Mesenchymal stem cell (in vitro differentiated cells and primary cell): ENCODE measurements around the gene SLC16A7. TPM values are rescaled to one million over a fixed set of nuclear protein-coding genes. Genes with fewer than 3 reads are reported as not detected.
A peak's percentile ranks its signal among the peaks of the same experiment; 100 is the strongest.

Experiments used
- DNase-seq: peaks from one replicate; pipeline ENCODE4 v3.0.0-alpha.2; 2013
- H2AFZ ChIP-seq: one replicate; pipeline ENCODE4 v1.6.1; 2013; ENCODE audit warnings: low read depth, mild to moderate bottlenecking, control low read depth, inconsistent platforms, low read length, moderate library complexity
- H2AK5ac ChIP-seq: 2 replicates; pipeline ENCODE4 v1.6.1; 2013; ENCODE audit warnings: low read length, moderate library complexity, mild to moderate bottlenecking, inconsistent platforms; ENCODE audit not compliant: severe bottlenecking
- H2BK120ac ChIP-seq: one replicate; pipeline ENCODE4 v1.6.1; 2013; ENCODE audit warnings: low read depth, mild to moderate bottlenecking, inconsistent platforms, low read length, moderate library complexity
- H2BK12ac ChIP-seq, 2 experiments: one replicate each; pipeline ENCODE4 v1.6.1; 2013; ENCODE audit warnings: inconsistent platforms in 2 of 2, low read length in 2 of 2, mild to moderate bottlenecking in 2 of 2, moderate library complexity in 2 of 2, control low read depth in 1 of 2
- H2BK15ac ChIP-seq: one replicate; pipeline ENCODE4 v1.6.1; 2013; ENCODE audit warnings: mild to moderate bottlenecking, low read depth, inconsistent platforms; ENCODE audit not compliant: poor library complexity, severe bottlenecking
- H2BK5ac ChIP-seq: 2 replicates; pipeline ENCODE4 v1.6.1; 2013; ENCODE audit warnings: low read depth, mild to moderate bottlenecking, low read length, control low read depth, inconsistent platforms; ENCODE audit not compliant: poor library complexity, severe bottlenecking
- H3K14ac ChIP-seq, 2 experiments: one replicate each; pipeline ENCODE4 v1.6.1; 2013; ENCODE audit warnings: inconsistent platforms in 2 of 2, low read length in 2 of 2, control low read depth in 1 of 2, mild to moderate bottlenecking in 1 of 2, moderate library complexity in 1 of 2
- H3K18ac ChIP-seq, 2 experiments: one replicate each; pipeline ENCODE4 v1.6.1; 2013; ENCODE audit warnings: inconsistent platforms in 2 of 2, low read length in 2 of 2, control low read depth in 1 of 2, low read depth in 1 of 2, mild to moderate bottlenecking in 1 of 2
- H3K23ac ChIP-seq, 2 experiments: one replicate each; pipeline ENCODE4 v1.6.1; 2013; ENCODE audit warnings: inconsistent platforms in 2 of 2, low read length in 2 of 2, mild to moderate bottlenecking in 2 of 2, moderate library complexity in 2 of 2, control low read depth in 1 of 2
- H3K27ac ChIP-seq: 2 replicates; pipeline ENCODE4 v1.5.1; 2013; ENCODE audit warnings: mild to moderate bottlenecking, moderate library complexity, low read length, control low read depth, inconsistent platforms; ENCODE audit not compliant: poor library complexity, severe bottlenecking
- H3K27me3 ChIP-seq, 2 experiments: 2 replicates each; pipeline versions ENCODE4 v1.6.1 to v1.7.0; 2013; ENCODE audit warnings: low read length in 2 of 2, mild to moderate bottlenecking in 2 of 2, moderate library complexity in 2 of 2, control low read depth in 1 of 2, inconsistent platforms in 1 of 2; ENCODE audit not compliant: control insufficient read depth in 1 of 2, insufficient read depth in 1 of 2
- H3K36me3 ChIP-seq, 2 experiments: 2 replicates each; pipeline versions ENCODE4 v1.6.1 to v1.7.0; 2013; ENCODE audit warnings: low read length in 2 of 2, control low read depth in 1 of 2, inconsistent platforms in 1 of 2, low read depth in 1 of 2, mild to moderate bottlenecking in 1 of 2; ENCODE audit not compliant: insufficient read depth in 2 of 2, control insufficient read depth in 1 of 2
- H3K4ac ChIP-seq, 2 experiments: one replicate each; pipeline ENCODE4 v1.6.1; 2013; ENCODE audit warnings: inconsistent platforms in 2 of 2, low read length in 2 of 2, mild to moderate bottlenecking in 2 of 2, moderate library complexity in 2 of 2, control low read depth in 1 of 2, low read depth in 1 of 2
- H3K4me1 ChIP-seq: 2 replicates; pipeline ENCODE4 v1.6.1; 2013; ENCODE audit warnings: low read depth, low read length, control low read depth; ENCODE audit not compliant: control insufficient read depth, insufficient read depth
- H3K4me2 ChIP-seq: 2 replicates; pipeline ENCODE4 v1.6.1; 2013; ENCODE audit warnings: low read length, mild to moderate bottlenecking, inconsistent platforms; ENCODE audit not compliant: poor library complexity, severe bottlenecking
- H3K4me3 ChIP-seq, 2 experiments: 2 replicates each; pipeline versions ENCODE4 v1.5.1 to v1.7.0; 2013; ENCODE audit warnings: low read length in 2 of 2, mild to moderate bottlenecking in 2 of 2, control low read depth in 1 of 2, low read depth in 1 of 2; ENCODE audit not compliant: insufficient read depth in 1 of 2
- H3K79me1 ChIP-seq: replicated peaks from 2 replicates; pipeline ENCODE4 v1.6.1; 2013; ENCODE audit warnings: mild to moderate bottlenecking, control low read depth, low read length, inconsistent platforms; ENCODE audit not compliant: poor library complexity, severe bottlenecking
- H3K9ac ChIP-seq: 2 replicates; pipeline ENCODE4 v1.7.0; 2013; ENCODE audit warnings: mild to moderate bottlenecking, low read length, moderate library complexity
- H3K9me3 ChIP-seq: 2 replicates; pipeline ENCODE4 v1.7.0; 2013; ENCODE audit warnings: mild to moderate bottlenecking, low read length; ENCODE audit not compliant: control insufficient read depth
- H4K8ac ChIP-seq: one replicate; pipeline ENCODE4 v1.6.1; 2013; ENCODE audit warnings: inconsistent platforms, mild to moderate bottlenecking, low read length, moderate library complexity
- H4K91ac ChIP-seq: one replicate; pipeline ENCODE4 v1.6.1; 2013; ENCODE audit warnings: mild to moderate bottlenecking, low read length, inconsistent platforms
- WGBS: methylation state at CpG from one replicate; pipeline ENCODE4 v1.1.7; 2013; ENCODE audit warnings: mixed read lengths; 5-methylcytosine and 5-hydroxymethylcytosine counted together
- polyA plus RNA-seq, 2 experiments: library from polyadenylated mRNA; stranded (reverse); fragments of 200-250 nt; gene quantifications; one replicate each; pipeline ENCODE4 v1.2.3, GENCODE V29; 2013

Gene SLC16A7
- 3.7 TPM for polyA plus RNA-seq (2013, experiment 1 of 2)
- 4.1 TPM for polyA plus RNA-seq (2013, experiment 2 of 2)

DNA sequence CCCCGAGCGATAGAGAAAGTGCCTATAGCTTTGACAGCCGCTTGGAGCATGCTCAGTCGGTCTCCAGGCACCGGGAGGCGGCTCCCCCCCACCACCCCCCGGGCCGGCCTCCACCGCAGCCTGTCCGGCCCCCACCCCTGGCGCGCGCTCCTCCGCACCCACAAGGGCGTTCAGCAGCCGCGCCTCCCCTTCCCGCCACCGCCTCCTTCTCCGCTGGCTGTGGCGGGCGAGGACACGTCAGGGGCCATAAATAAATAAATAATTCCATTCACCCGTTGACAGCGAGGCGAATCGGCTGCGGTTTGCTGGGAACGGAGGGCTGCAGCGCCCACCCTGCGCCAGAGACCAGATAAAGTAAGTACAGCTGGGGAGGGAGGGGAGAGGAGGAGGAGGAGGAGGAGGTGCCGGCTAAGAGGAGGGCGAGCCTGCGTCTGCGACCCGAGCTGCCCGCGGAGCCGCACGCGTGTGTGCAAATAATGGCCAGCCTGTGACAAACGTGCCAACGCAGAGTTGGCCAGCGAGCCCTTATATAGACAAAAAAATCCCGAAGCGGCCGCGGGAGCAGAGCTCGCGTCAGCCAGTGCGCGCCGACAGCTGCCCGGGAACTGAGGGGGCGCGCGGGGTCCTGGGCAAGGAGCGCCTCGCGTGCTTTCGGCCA, at the start of gene SLC16A7:
SLC16A7 (plus strand) TSS at position 147 of the 658 bp plus-strand sequence. CDS start 108,773 bp downstream, outside the sequence.
- H4K91ac ChIP-seq: peak within 1 kb of the TSS; percentile 94
- H3K4me3 ChIP-seq: peak within 1 kb of the TSS; percentile 75 to 87
- peak within 1 kb of the TSS; percentile 95 for H3K9ac ChIP-seq
- peak within 1 kb of the TSS; percentile 91 for H4K8ac ChIP-seq
- H2BK120ac ChIP-seq: peak within 1 kb of the TSS; percentile 52
- H2AFZ ChIP-seq: peak within 1 kb of the TSS; percentile 97
- H3K79me1 ChIP-seq: peaks cover 5% of the 10 kb centered on the region
- peak within 1 kb of the TSS; percentile 24 to 79 for H3K4ac ChIP-seq
- no peaks in the 10 kb centered on the region for H3K27me3 ChIP-seq
- H3K27ac ChIP-seq: peak within 1 kb of the TSS; percentile 81
- peaks cover 3% of the 10 kb centered on the region for H3K4me1 ChIP-seq
- 1% methylated on average over 48 of the region's 61 CpGs for WGBS
- no peak within 1 kb of the TSS for H2AK5ac ChIP-seq
- peak within 1 kb of the TSS; percentile 86 to 90 for H2BK12ac ChIP-seq
- peak; percentile 92 for DNase-seq
- peaks cover 0 to 8% of the 10 kb centered on the region in 2 experiments for H3K36me3 ChIP-seq
- H3K18ac ChIP-seq: peak within 1 kb of the TSS; percentile 81 to 94
- H2BK5ac ChIP-seq: peak within 1 kb of the TSS; percentile 88
- peak within 1 kb of the TSS in 1 of 2 experiments; percentile 67 for H3K23ac ChIP-seq
- no peaks in the 10 kb centered on the region for H3K9me3 ChIP-seq
- H2BK15ac ChIP-seq: peak within 1 kb of the TSS; percentile 82
- H3K14ac ChIP-seq: peak within 1 kb of the TSS in 1 of 2 experiments; percentile 44
- peak within 1 kb of the TSS; percentile 99 for H3K4me2 ChIP-seq

- 67% methylated on average over 3 of the region's 3 CpGs for WGBS
- H3K4me1 ChIP-seq: no peaks in the 10 kb centered on the region
Observed at GRCh38 chr12:59548930-59549329, 46.9 kb upstream of the SLC16A7 start.

GRCh38 chr12:59559696-59560095, 36.1 kb upstream of the SLC16A7 start:
- H2BK120ac ChIP-seq: no peak overlapping the region
- H2BK5ac ChIP-seq: no peak overlapping the region
- no peak overlapping the region for H2AFZ ChIP-seq
- H3K23ac ChIP-seq: no peak overlapping the region
- no peak overlapping the region for H3K4ac ChIP-seq
- no peak overlapping the region for H2AK5ac ChIP-seq
- no peak overlapping the region for H3K14ac ChIP-seq
- H4K8ac ChIP-seq: no peak overlapping the region
- no peak overlapping the region for H3K4me3 ChIP-seq
- no peak overlapping the region for H2BK15ac ChIP-seq
- no peaks in the 10 kb centered on the region for H3K4me1 ChIP-seq
- no peak overlapping the region for H2BK12ac ChIP-seq
- no peak overlapping the region for H3K27ac ChIP-seq
- no peaks in the 10 kb centered on the region for H3K79me1 ChIP-seq
- no peak overlapping the region for H3K18ac ChIP-seq
- H3K9me3 ChIP-seq: peaks cover 6% of the 10 kb centered on the region
- 60% methylated on average over 1 of the region's 2 CpGs for WGBS
- H3K9ac ChIP-seq: no peak overlapping the region
- H3K27me3 ChIP-seq: no peaks in the 10 kb centered on the region
- H4K91ac ChIP-seq: no peak overlapping the region
- H3K4me2 ChIP-seq: no peak overlapping the region
- H3K36me3 ChIP-seq: no peaks in the 10 kb centered on the region
- no peak for DNase-seq

More at GRCh38 chr12:59548930-59549329, 46.9 kb upstream of the SLC16A7 start:
- Histone ChIP-seq H3K9ac (no peak overlapping the region), H4K8ac (no peak overlapping the region), H2BK5ac (no peak overlapping the region), H3K18ac (no peak overlapping the region), H2BK120ac (no peak overlapping the region), H3K23ac (no peak overlapping the region), H3K27ac (no peak overlapping the region), H2AFZ (no peak overlapping the region), H4K91ac (no peak overlapping the region), H2BK15ac (no peak overlapping the region), H3K79me1 (no peaks in the 10 kb centered on the region), H3K4ac (no peak overlapping the region), H2AK5ac (no peak overlapping the region), H3K4me2 (no peak overlapping the region), H3K27me3 (no peaks in the 10 kb centered on the region), H3K4me3 (no peak overlapping the region), H3K36me3 (no peaks in the 10 kb centered on the region), H3K14ac (no peak overlapping the region), H2BK12ac (no peak overlapping the region), H3K9me3 (no peaks in the 10 kb centered on the region)
- DNase-seq: no peak

- H2BK12ac ChIP-seq: no peak overlapping the region
- H3K4ac ChIP-seq: no peak overlapping the region
- H4K91ac ChIP-seq: no peak overlapping the region
- H3K14ac ChIP-seq: no peak overlapping the region
- H3K27me3 ChIP-seq: no peaks in the 10 kb centered on the region
- no peak overlapping the region for H2BK15ac ChIP-seq
- H2AK5ac ChIP-seq: no peak overlapping the region
- no peak overlapping the region for H2BK5ac ChIP-seq
- no peak overlapping the region for H3K18ac ChIP-seq
- H3K27ac ChIP-seq: no peak overlapping the region
- H3K9ac ChIP-seq: no peak overlapping the region
- H3K79me1 ChIP-seq: no peaks in the 10 kb centered on the region
- H3K23ac ChIP-seq: no peak overlapping the region
- H2BK120ac ChIP-seq: no peak overlapping the region
- H3K36me3 ChIP-seq: no peaks in the 10 kb centered on the region
- no peak for DNase-seq
- H2AFZ ChIP-seq: no peak overlapping the region
- no peak overlapping the region for H4K8ac ChIP-seq
- no peak overlapping the region for H3K4me2 ChIP-seq
- H3K4me3 ChIP-seq: no peak overlapping the region
- 78% methylated on average over 5 of the region's 5 CpGs for WGBS
- peaks cover 1% of the 10 kb centered on the region for H3K4me1 ChIP-seq
- no peaks in the 10 kb centered on the region for H3K9me3 ChIP-seq
Observed at GRCh38 chr12:59570145-59570544, 25.7 kb upstream of the SLC16A7 start.
